Smooth muscle cell (in vitro differentiated cells): ENCODE measurements around the gene RNF13. TPM values are rescaled to one million over a fixed set of nuclear protein-coding genes. Genes with fewer than 3 reads are reported as not detected.

Source experiments
- DNase-seq: peaks from one replicate; lab custom pipeline; 2025; ENCODE audit not compliant: unreplicated experiment; lab: John Stamatoyannopoulos, UW
- H2AFZ ChIP-seq: fragments of 200-600 bp; sonication (generic); 2 replicates; pipeline ENCODE4 v1.6.0; 2016; ENCODE audit warnings: antibody characterized with exemption, low read depth, mild to moderate bottlenecking
- H3F3A ChIP-seq: fragments of 200-600 bp; sonication (generic); 2 replicates; pipeline ENCODE4 v1.6.0; 2017; ENCODE audit warnings: antibody characterized with exemption, low read depth
- H3K27ac ChIP-seq: fragments of 200-600 bp; sonication (generic); 2 replicates; pipeline ENCODE4 v1.5.1; 2016; ENCODE audit warnings: low read depth, mild to moderate bottlenecking
- H3K27me3 ChIP-seq: fragments of 200-600 bp; sonication (generic); 2 replicates; pipeline ENCODE4 v1.6.1; 2016; ENCODE audit warnings: low read depth, mild to moderate bottlenecking
- H3K36me3 ChIP-seq: fragments of 200-600 bp; sonication (generic); 2 replicates; pipeline ENCODE4 v1.5.1; 2016; ENCODE audit warnings: low read depth
- H3K4me1 ChIP-seq: fragments of 200-600 bp; sonication (generic); 2 replicates; pipeline ENCODE4 v1.5.1; 2016; ENCODE audit warnings: low read depth
- H3K4me2 ChIP-seq: fragments of 200-600 bp; sonication (generic); 2 replicates; pipeline ENCODE4 v1.6.0; 2016; ENCODE audit warnings: mild to moderate bottlenecking
- H3K4me3 ChIP-seq: fragments of 200-600 bp; sonication (generic); 2 replicates; pipeline ENCODE4 v1.5.1; 2016; ENCODE audit warnings: mild to moderate bottlenecking
- H3K79me2 ChIP-seq: fragments of 200-600 bp; sonication (generic); 2 replicates; pipeline ENCODE4 v1.6.0; 2016; ENCODE audit warnings: low read depth, mild to moderate bottlenecking
- H3K9ac ChIP-seq: fragments of 200-600 bp; sonication (generic); 2 replicates; pipeline ENCODE4 v1.6.0; 2016; ENCODE audit warnings: low read depth
- H3K9me3 ChIP-seq: fragments of 200-600 bp; sonication (generic); replicated peaks from 2 replicates; pipeline ENCODE4 v1.5.1; 2016; ENCODE audit warnings: low read depth
- H4K20me1 ChIP-seq: fragments of 200-600 bp; sonication (generic); 2 replicates; pipeline ENCODE4 v1.6.0; 2016; ENCODE audit warnings: low read depth
- CTCF ChIP-seq: fragments of 200-600 bp; sonication (generic); IDR thresholded peaks from 2 replicates; pipeline ENCODE4 v1.5.1; 2017; ENCODE audit warnings: borderline replicate concordance, mild to moderate bottlenecking, antibody characterized with exemption; ENCODE audit not compliant: insufficient read depth, poor library complexity, severe bottlenecking
- WGBS: methylation state at CpG from one replicate; pipeline ENCODE4 v1.1.7; 2016; ENCODE audit warnings: low lambda C conversion rate; 5-methylcytosine and 5-hydroxymethylcytosine counted together
- polyA plus RNA-seq: library from polyadenylated mRNA; unstranded; fragments of >200 nt; fragmentation: Nextera tagmentation; extraction: Ambion mirVana; gene quantifications from 2 replicates; pipeline ENCODE4 v1.2.1, GENCODE V29; 2016
- total RNA-seq: library from RNA; depleted of rRNA; stranded (reverse); fragments of >200 nt; gene quantifications from 2 replicates; pipeline ENCODE4 v1.2.3, GENCODE V29; 2014

RNF13 gene
- total and polyA plus RNA-seq, 2 experiments from 2014 or later, result 46.1 to 81.9 TPM

- Histone ChIP-seq H3K9me3 (peaks cover 6% of the 10 kb centered on the region), H2AFZ (no peak overlapping the region), H3F3A (peaks cover 7% of the 10 kb centered on the region), H3K4me3 (no peak overlapping the region), H3K27ac (peak overlapping the region; percentile 33), H3K36me3 (peaks cover 3% of the 10 kb centered on the region), H3K79me2 (peaks cover 42% of the 10 kb centered on the region), H4K20me1 (peaks cover 76% of the 10 kb centered on the region), H3K9ac (no peak overlapping the region), H3K4me2 (no peak overlapping the region), H3K27me3 (no peaks in the 10 kb centered on the region), H3K4me1 (no peaks in the 10 kb centered on the region)
- no peak for TF ChIP-seq CTCF
- WGBS, result 88% methylated on average over 2 of the region's 2 CpGs
- no peak for DNase-seq
Measured at GRCh38 chr3:149955449-149955848, 142.4 kb downstream of the RNF13 start.

GRCh38 chr3:149957361-149958125, 144.5 kb downstream of the RNF13 start:
- H3F3A ChIP-seq, result peaks cover 7% of the 10 kb centered on the region
- no peaks in the 10 kb centered on the region for H3K9me3 ChIP-seq
- peaks cover 62% of the 10 kb centered on the region for H3K79me2 ChIP-seq
- H2AFZ ChIP-seq, result no peak overlapping the region
- TF ChIP-seq CTCF, result no peak
- H3K9ac ChIP-seq, result no peak overlapping the region
- no peak overlapping the region for H3K4me2 ChIP-seq
- WGBS, result 93% methylated on average over 3 of the region's 3 CpGs
- no peaks in the 10 kb centered on the region for H3K4me1 ChIP-seq
- H3K27me3 ChIP-seq, result no peaks in the 10 kb centered on the region
- peaks cover 3% of the 10 kb centered on the region for H3K36me3 ChIP-seq
- peaks cover 91% of the 10 kb centered on the region for H4K20me1 ChIP-seq
- DNase-seq, result no peak
- no peak overlapping the region for H3K4me3 ChIP-seq
- H3K27ac ChIP-seq, result no peak overlapping the region

- H3K9ac ChIP-seq, result no peak overlapping the region
- no peak overlapping the region for H3K27ac ChIP-seq
- TF ChIP-seq CTCF, result no peak
- no peaks in the 10 kb centered on the region for H3K27me3 ChIP-seq
- no peaks in the 10 kb centered on the region for H3K4me1 ChIP-seq
- no peak overlapping the region for H2AFZ ChIP-seq
- 97% methylated on average over 3 of the region's 3 CpGs for WGBS
- H3F3A ChIP-seq, result peaks cover 7% of the 10 kb centered on the region
- peaks cover 96% of the 10 kb centered on the region for H4K20me1 ChIP-seq
- DNase-seq, result no peak
- no peak overlapping the region for H3K4me3 ChIP-seq
- H3K4me2 ChIP-seq, result no peak overlapping the region
- H3K36me3 ChIP-seq, result peaks cover 3% of the 10 kb centered on the region
- H3K9me3 ChIP-seq, result no peaks in the 10 kb centered on the region
- peaks cover 69% of the 10 kb centered on the region for H3K79me2 ChIP-seq
Measured at GRCh38 chr3:149958171-149958796, 145.3 kb downstream of the RNF13 start.
